Measurements from ENCODE around the gene GAREM1.

The GAREM1 gene

DNA sequence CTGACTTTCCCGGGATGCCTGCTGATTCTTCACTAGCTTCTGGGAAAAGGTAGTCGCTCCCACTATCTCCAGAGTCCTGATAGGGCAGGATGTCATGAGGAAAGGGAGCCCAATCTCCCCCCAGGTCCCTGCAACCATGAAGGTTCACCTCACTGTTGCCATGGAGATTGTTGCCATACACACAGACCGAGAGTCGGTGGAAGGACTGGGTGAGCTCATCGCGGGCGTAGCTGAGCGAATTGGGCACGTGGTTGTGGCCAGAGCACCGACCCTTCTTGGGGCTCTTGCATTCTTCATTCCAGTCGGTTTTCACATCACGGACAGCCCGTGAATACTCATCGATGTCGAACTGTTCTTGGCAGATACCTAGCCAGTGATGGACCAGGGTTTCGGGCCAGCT, 183.4 kb downstream of the GAREM1 start:
- peaks cover 16% of the 10 kb centered on the region for H3K36me3 ChIP-seq (ENCODE audit: control insufficient read depth, insufficient read depth, low read length, severe bottlenecking)
- H3K9ac ChIP-seq (ENCODE audit: low read length) = no peak overlapping the region
- no peak for DNase-seq (ENCODE audit: low read depth)
- H3K9me3 ChIP-seq (ENCODE audit: control insufficient read depth, low read length) = no peaks in the 10 kb centered on the region
- H3K27me3 ChIP-seq (replicated peaks; ENCODE audit: control insufficient read depth, insufficient read depth, low read length) = no peaks in the 10 kb centered on the region
- peaks cover 4% of the 10 kb centered on the region for H3K4me1 ChIP-seq (ENCODE audit: control insufficient read depth, insufficient read depth, low read length)
- H3K4me3 ChIP-seq (ENCODE audit: low read length) = no peak overlapping the region

DNA sequence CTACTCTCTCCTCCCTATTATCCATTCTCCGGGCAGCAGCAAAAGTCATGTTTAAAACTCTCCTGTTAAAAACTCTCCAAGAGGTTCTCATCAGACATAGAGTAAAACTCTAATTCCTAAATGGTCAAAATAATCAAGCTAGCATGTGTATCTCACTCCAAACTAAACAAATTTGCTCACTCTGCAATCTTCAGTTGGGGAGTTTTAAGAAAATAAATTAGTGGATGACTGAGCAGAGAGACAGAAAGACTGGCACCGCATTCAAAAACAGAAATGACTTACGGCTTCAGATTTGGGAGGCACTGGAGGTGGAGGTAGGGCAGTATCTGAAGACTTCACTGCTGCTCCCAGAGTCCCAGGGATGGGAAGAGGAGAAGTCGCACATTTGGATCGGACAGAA, 183.9 kb downstream of the GAREM1 start:
- Histone ChIP-seq H3K9me3 (ENCODE audit: control insufficient read depth, low read length) (no peaks in the 10 kb centered on the region), H3K4me1 (ENCODE audit: control insufficient read depth, insufficient read depth, low read length) (peaks cover 4% of the 10 kb centered on the region)
- no peak for DNase-seq (ENCODE audit: low read depth)

DNA sequence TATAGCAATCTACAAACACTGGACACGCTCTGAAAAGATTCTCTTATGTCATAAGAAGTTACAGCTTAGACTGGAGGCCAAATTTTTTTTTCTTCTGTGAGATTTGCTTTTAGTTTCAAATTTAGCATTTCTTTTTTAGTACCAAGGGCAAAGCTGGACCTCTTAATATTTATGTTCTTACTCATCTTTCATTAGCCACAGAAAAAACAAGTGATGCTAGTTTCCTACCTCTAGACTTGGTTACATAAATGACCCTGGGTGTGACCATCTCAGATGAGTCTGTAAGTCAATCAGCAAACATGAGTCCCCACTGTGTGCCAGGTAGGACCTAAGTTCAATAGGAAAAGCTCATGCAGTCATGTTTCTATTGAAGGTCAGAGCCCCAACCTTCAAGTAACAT, 186.4 kb downstream of the GAREM1 start:
- no peaks in the 10 kb centered on the region for H3K9me3 ChIP-seq (ENCODE audit: control insufficient read depth, low read length)
- no peak overlapping the region for H3K4me3 ChIP-seq (ENCODE audit: low read length)
- peaks cover 11% of the 10 kb centered on the region for H3K4me1 ChIP-seq (ENCODE audit: control insufficient read depth, insufficient read depth, low read length)
- H3K36me3 ChIP-seq (ENCODE audit: control insufficient read depth, insufficient read depth, low read length, severe bottlenecking) = peaks cover 16% of the 10 kb centered on the region
- H3K27me3 ChIP-seq (replicated peaks; ENCODE audit: control insufficient read depth, insufficient read depth, low read length) = no peaks in the 10 kb centered on the region
- no peak for DNase-seq (ENCODE audit: low read depth)
- H3K9ac ChIP-seq (ENCODE audit: low read length) = no peak overlapping the region

More for the DNA sequence above, 183.9 kb downstream of the GAREM1 start:
- H3K4me3 ChIP-seq (ENCODE audit: low read length) = no peak overlapping the region
- H3K9ac ChIP-seq (ENCODE audit: low read length) = no peak overlapping the region
- H3K27me3 ChIP-seq (replicated peaks; ENCODE audit: control insufficient read depth, insufficient read depth, low read length) = no peaks in the 10 kb centered on the region
- peaks cover 16% of the 10 kb centered on the region for H3K36me3 ChIP-seq (ENCODE audit: control insufficient read depth, insufficient read depth, low read length, severe bottlenecking)

DNA sequence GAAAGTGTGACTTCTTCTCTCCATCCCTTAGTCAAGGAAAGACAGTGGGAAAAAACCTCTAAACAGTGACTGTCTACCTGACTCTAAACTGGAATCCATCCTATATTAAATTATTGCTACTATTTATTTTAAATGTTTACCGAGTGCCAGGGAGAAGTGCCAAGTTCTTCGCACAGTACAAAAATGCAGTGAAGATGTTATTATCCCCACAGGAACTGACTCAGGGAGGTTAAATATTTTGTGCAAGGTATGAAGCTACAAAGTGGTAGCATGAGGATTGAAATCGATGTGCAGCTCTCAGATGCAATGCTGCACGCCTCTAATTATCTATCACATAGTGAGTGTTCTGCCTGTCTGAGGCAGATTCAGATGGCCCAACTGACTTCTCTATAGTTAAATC, 189.8 kb downstream of the GAREM1 start:
- H3K4me3 ChIP-seq (ENCODE audit: low read length) = no peak overlapping the region
- DNase-seq (ENCODE audit: low read depth) = no peak
- H3K4me1 ChIP-seq (ENCODE audit: control insufficient read depth, insufficient read depth, low read length) = peaks cover 33% of the 10 kb centered on the region
- no peaks in the 10 kb centered on the region for H3K9me3 ChIP-seq (ENCODE audit: control insufficient read depth, low read length)
- no peak overlapping the region for H3K9ac ChIP-seq (ENCODE audit: low read length)
- no peaks in the 10 kb centered on the region for H3K27me3 ChIP-seq (replicated peaks; ENCODE audit: control insufficient read depth, insufficient read depth, low read length)
- no peaks in the 10 kb centered on the region for H3K36me3 ChIP-seq (ENCODE audit: control insufficient read depth, insufficient read depth, low read length, severe bottlenecking)

DNA sequence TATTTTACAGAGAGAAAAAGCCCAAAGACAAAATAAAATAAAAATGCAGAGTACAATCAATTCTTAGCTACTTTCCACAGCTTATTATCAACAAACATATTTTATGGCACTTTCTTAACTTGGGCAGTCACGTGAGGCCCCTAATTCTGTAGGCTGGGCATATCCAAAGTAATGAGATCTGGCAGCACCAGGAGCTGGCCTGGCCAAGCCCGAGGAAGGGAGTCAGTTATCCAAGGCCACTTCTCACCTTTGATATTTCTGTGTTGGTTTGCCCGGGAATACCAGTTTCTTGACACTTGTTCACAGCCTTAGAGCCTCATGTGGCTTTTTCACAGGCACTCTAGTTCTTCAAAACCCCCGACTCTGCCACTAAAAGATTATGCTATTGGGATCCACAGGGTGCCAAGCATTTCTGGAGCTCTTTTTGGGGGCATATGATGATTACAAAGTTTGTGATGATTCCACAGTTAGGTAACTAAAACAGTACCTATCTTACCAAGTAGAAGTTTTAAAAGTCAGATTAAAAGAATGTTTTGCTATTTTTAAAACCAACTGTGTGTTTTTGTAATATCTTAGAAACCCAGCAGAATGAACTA, 190.4 kb downstream of the GAREM1 start:
- DNase-seq (ENCODE audit: low read depth) = no peak
- no peak overlapping the region for H3K4me3 ChIP-seq (ENCODE audit: low read length)
- no peak overlapping the region for H3K9ac ChIP-seq (ENCODE audit: low read length)

DNA sequence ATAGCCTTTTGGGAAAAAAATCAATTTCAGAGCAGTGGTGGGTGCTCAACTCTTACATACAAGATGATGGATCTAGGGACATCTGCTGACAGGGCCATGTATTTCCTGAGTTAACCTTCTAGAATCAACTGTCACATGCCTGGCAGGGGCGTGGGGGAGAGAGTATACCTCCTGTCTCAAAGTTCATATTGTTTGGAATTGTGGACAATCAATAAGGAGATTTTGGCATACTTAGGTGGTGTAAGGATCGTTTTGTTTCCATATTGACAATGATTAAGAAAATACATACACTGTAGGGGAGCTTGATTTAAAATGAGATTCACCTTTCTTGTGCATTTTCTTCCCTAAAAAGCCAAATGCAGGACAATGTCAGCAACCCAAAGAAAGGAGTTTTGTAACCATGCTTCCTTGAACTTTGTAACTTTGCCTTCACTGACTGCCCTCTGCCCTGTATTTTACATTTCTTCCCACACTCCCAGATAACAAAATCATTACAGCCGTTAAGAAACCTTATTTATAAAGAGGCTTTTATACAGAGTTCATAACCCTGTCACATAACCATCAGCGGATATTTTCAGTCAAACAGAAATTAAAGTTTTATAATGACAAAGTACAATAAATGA, 192.4 kb downstream of the GAREM1 start:
- Histone ChIP-seq H3K9me3 (ENCODE audit: control insufficient read depth, low read length) (no peaks in the 10 kb centered on the region), H3K36me3 (ENCODE audit: control insufficient read depth, insufficient read depth, low read length, severe bottlenecking) (peaks cover 8% of the 10 kb centered on the region), H3K27me3 (replicated peaks; ENCODE audit: control insufficient read depth, insufficient read depth, low read length) (no peaks in the 10 kb centered on the region), H3K4me3 (ENCODE audit: low read length) (no peak overlapping the region), H3K4me1 (ENCODE audit: control insufficient read depth, insufficient read depth, low read length) (peaks cover 33% of the 10 kb centered on the region), H3K9ac (ENCODE audit: low read length) (peak overlapping the region; percentile 22)
- no peak for DNase-seq (ENCODE audit: low read depth)

More for the DNA sequence above, 190.4 kb downstream of the GAREM1 start:
- H3K27me3 ChIP-seq (replicated peaks; ENCODE audit: control insufficient read depth, insufficient read depth, low read length) = no peaks in the 10 kb centered on the region
- H3K36me3 ChIP-seq (ENCODE audit: control insufficient read depth, insufficient read depth, low read length, severe bottlenecking) = no peaks in the 10 kb centered on the region
- H3K4me1 ChIP-seq (ENCODE audit: control insufficient read depth, insufficient read depth, low read length) = peaks cover 33% of the 10 kb centered on the region
- H3K9me3 ChIP-seq (ENCODE audit: control insufficient read depth, low read length) = no peaks in the 10 kb centered on the region

DNA sequence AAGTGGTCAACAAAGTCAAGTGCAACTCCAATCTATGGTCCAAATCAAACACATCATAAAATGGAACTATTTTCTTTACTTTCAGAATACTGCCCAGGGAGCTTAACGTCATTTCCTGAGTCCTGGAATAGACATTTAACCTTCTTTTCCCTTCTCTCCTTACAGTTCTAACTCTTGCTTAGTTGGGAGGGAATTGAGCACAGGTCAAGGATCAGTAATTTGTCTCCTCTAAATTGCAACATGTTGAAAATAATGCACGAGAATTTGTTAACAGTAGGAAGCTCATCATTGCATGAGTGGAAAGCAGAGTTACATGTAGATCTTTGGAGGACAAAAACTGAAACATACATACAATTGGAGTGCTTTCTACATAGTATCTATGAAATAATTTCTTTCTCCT, 193.1 kb downstream of the GAREM1 start:
- H3K4me3 ChIP-seq (ENCODE audit: low read length) = no peak overlapping the region
- H3K9ac ChIP-seq (ENCODE audit: low read length) = no peak overlapping the region
- peaks cover 29% of the 10 kb centered on the region for H3K4me1 ChIP-seq (ENCODE audit: control insufficient read depth, insufficient read depth, low read length)
- no peaks in the 10 kb centered on the region for H3K9me3 ChIP-seq (ENCODE audit: control insufficient read depth, low read length)
- H3K27me3 ChIP-seq (replicated peaks; ENCODE audit: control insufficient read depth, insufficient read depth, low read length) = no peaks in the 10 kb centered on the region
- H3K36me3 ChIP-seq (ENCODE audit: control insufficient read depth, insufficient read depth, low read length, severe bottlenecking) = peaks cover 8% of the 10 kb centered on the region
- DNase-seq (ENCODE audit: low read depth) = no peak

DNA sequence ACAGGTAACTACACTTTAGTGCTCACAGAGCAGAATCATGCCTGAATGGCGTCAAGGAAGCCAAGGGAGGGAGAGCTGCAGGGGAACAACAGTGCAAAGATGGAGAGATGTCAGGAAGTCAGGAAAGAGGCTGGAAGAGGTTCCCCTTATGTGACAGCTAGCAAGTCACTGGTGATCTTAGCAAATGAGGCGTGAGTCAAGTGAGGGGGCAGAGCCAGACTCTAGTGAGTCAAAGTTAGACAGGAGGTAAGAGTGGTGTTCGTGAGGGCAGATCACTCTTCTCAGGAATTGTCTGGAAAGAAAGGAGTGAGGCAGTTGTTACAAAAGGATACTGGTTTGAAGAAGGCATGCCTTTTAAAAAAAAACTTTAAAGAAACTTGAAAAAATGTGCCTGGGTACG, 193.8 kb downstream of the GAREM1 start:
- Histone ChIP-seq H3K9ac (ENCODE audit: low read length) (no peak overlapping the region), H3K36me3 (ENCODE audit: control insufficient read depth, insufficient read depth, low read length, severe bottlenecking) (peaks cover 8% of the 10 kb centered on the region), H3K4me1 (ENCODE audit: control insufficient read depth, insufficient read depth, low read length) (peaks cover 29% of the 10 kb centered on the region), H3K27me3 (replicated peaks; ENCODE audit: control insufficient read depth, insufficient read depth, low read length) (no peaks in the 10 kb centered on the region), H3K9me3 (ENCODE audit: control insufficient read depth, low read length) (no peaks in the 10 kb centered on the region), H3K4me3 (ENCODE audit: low read length) (no peak overlapping the region)
- no peak for DNase-seq (ENCODE audit: low read depth)

DNA sequence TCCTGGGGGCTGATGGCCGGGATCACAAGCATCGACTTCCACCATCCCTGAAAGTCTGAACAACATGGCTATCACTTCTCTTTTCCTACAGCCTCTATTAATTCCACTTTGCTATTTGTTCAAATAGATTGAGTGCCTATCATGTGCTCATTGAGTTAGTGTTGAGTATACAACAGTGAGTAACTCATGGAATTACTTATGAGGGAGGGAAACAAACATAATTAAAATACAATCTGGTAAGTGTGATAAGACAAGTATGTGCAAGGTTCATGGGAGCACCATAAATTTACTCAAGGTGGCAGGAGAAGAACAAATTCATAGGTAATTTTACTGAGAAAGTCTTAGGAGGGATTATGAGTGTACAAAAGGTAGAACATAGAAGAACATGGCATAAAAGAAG, 194.4 kb downstream of the GAREM1 start:
- no peaks in the 10 kb centered on the region for H3K27me3 ChIP-seq (replicated peaks; ENCODE audit: control insufficient read depth, insufficient read depth, low read length)
- no peak for DNase-seq (ENCODE audit: low read depth)
- H3K9ac ChIP-seq (ENCODE audit: low read length) = no peak overlapping the region
- peaks cover 8% of the 10 kb centered on the region for H3K36me3 ChIP-seq (ENCODE audit: control insufficient read depth, insufficient read depth, low read length, severe bottlenecking)
- no peaks in the 10 kb centered on the region for H3K9me3 ChIP-seq (ENCODE audit: control insufficient read depth, low read length)
- peaks cover 29% of the 10 kb centered on the region for H3K4me1 ChIP-seq (ENCODE audit: control insufficient read depth, insufficient read depth, low read length)
- H3K4me3 ChIP-seq (ENCODE audit: low read length) = no peak overlapping the region

DNA sequence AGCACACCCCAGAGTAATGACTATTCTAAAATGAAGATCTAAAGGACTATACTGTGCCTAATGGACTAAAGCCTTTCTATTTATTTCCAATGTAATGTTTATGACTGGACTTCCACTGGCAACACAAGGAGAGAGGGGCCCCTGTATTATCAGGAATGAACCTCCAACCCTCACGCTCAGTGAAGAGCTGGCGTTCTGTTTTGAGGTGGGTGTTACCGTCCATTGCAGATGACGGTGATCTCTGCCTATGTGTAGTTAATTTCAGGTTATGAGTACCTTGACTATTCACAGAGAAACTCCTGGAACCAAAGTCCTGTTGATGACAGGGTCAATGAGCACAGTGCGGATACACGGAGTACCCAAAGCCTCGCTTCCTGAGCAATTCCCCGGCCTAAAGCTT, 195.5 kb downstream of the GAREM1 start:
- H3K27me3 ChIP-seq (replicated peaks; ENCODE audit: control insufficient read depth, insufficient read depth, low read length) = no peaks in the 10 kb centered on the region
- DNase-seq (ENCODE audit: low read depth) = no peak
- H3K9ac ChIP-seq (ENCODE audit: low read length) = no peak overlapping the region
- H3K4me1 ChIP-seq (ENCODE audit: control insufficient read depth, insufficient read depth, low read length) = peaks cover 24% of the 10 kb centered on the region
- H3K9me3 ChIP-seq (ENCODE audit: control insufficient read depth, low read length) = no peaks in the 10 kb centered on the region
- no peak overlapping the region for H3K4me3 ChIP-seq (ENCODE audit: low read length)
- H3K36me3 ChIP-seq (ENCODE audit: control insufficient read depth, insufficient read depth, low read length, severe bottlenecking) = peaks cover 8% of the 10 kb centered on the region

DNA sequence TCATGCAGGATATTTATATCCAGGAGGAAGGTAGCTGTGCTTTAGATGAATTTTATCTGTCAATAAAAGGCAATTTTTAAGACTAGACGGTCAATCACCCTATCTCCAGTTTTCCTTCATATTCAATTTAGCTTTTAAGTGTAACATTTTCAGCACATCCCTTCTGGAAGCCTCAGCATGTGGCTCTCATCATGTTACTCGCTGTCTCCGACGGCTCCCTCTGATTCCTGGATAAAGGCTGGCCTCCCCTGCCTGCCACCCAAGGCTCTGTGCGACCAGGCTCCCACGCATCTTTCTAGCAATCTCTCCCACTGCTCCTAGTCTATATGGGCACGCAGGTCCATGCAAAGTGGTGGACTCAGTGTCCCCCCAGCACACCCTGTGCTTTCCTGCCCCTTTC, 196.4 kb downstream of the GAREM1 start:
- Histone ChIP-seq H3K9ac (ENCODE audit: low read length) (no peak overlapping the region), H3K36me3 (ENCODE audit: control insufficient read depth, insufficient read depth, low read length, severe bottlenecking) (peaks cover 17% of the 10 kb centered on the region), H3K4me3 (ENCODE audit: low read length) (no peak overlapping the region), H3K4me1 (ENCODE audit: control insufficient read depth, insufficient read depth, low read length) (peaks cover 23% of the 10 kb centered on the region), H3K9me3 (ENCODE audit: control insufficient read depth, low read length) (no peaks in the 10 kb centered on the region), H3K27me3 (replicated peaks; ENCODE audit: control insufficient read depth, insufficient read depth, low read length) (no peaks in the 10 kb centered on the region)
- no peak for DNase-seq (ENCODE audit: low read depth)

Data from adipocyte (in vitro differentiated cells).